Adrenal gland (tissue), 5 donors: Measurements from ENCODE around the gene ZNF385A.

Source experiments
- POLR2A ChIP-seq, 2 donors: fragments of 450-650 bp; IDR thresholded peaks; one replicate each; pipeline ENCODE4 v1.6.1; 2017; ENCODE audit warnings: antibody characterized with exemption in 2 of 2, mild to moderate bottlenecking in 2 of 2, moderate library complexity in 1 of 2
- TF ChIP-seq, protein P1 (sequence below), 6 experiments: fragments of 450-650 bp in 4 of 6; fragments of 200-600 bp in 2 of 6; sonication (generic) in 1 of 6; IDR thresholded peaks; 1 replicate in 5 of 6; 2 replicates in 1 of 6; pipeline versions ENCODE4 v1.5.1 to v1.8.0; 2016 to 2021; ENCODE audit warnings: antibody characterized with exemption in 6 of 6, mild to moderate bottlenecking in 2 of 6, moderate library complexity in 1 of 6
- donor health status: DM: no; HTN: no; CAD: no.

GRCh38 chr12:54429014-54429471, 44.5 kb upstream of the ZNF385A start:
- no peak for TF ChIP-seq POLR2A (IDR thresholded peaks at IDR 0.05)
- TF ChIP-seq, protein P1, sequence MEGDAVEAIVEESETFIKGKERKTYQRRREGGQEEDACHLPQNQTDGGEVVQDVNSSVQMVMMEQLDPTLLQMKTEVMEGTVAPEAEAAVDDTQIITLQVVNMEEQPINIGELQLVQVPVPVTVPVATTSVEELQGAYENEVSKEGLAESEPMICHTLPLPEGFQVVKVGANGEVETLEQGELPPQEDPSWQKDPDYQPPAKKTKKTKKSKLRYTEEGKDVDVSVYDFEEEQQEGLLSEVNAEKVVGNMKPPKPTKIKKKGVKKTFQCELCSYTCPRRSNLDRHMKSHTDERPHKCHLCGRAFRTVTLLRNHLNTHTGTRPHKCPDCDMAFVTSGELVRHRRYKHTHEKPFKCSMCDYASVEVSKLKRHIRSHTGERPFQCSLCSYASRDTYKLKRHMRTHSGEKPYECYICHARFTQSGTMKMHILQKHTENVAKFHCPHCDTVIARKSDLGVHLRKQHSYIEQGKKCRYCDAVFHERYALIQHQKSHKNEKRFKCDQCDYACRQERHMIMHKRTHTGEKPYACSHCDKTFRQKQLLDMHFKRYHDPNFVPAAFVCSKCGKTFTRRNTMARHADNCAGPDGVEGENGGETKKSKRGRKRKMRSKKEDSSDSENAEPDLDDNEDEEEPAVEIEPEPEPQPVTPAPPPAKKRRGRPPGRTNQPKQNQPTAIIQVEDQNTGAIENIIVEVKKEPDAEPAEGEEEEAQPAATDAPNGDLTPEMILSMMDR (IDR thresholded peaks at IDR 0.05): no peak
